RPMI7951 (cell line): ENCODE measurements around the gene XYLT1. TPM values are rescaled to one million over a fixed set of nuclear protein-coding genes. Genes with fewer than 3 reads are reported as not detected.

Experiments used
- DNase-seq: peaks from one replicate; pipeline ENCODE4 v3.0.0-alpha.2; 2012; ENCODE audit warnings: low read depth
- total RNA-seq: library from RNA; depleted of rRNA; stranded (reverse); fragments of >200 nt; shearing (Covaris generic); gene quantifications from 2 replicates; pipeline ENCODE4 v1.2.3, GENCODE V29; 2014

The XYLT1 gene
- total RNA-seq, 1 experiment from 2014 or later = 4.0 TPM

DNA sequence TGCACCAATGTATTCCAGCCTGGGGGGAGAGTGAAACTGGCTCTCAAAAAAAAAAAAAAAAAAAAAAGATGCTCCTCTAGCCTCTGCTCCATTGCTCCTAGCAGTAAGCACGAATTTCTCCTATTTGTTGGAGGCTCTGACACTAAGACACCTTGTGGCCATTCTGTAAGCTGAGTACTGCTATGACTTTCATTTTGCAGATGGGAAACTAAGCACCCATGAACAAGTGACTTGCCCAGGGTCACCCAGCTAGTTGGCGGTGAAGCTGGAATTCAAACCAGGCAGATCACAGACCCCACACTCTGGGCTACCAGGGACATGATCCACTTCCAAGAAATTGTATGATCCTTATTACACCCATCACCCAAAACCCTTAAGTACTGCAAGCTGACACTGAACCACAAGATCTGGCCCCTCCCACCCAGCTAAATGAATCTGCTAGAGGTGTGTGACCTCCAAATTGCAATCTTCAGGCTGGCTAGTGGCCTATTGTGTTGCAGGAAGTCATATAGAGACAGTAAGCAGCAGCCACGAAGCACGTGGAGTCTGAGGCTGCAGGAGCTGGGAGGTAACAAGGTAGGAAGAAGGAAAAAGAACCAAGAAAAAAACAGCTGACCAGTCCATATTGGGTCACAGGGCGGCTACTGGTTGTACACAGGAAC, 209.4 kb downstream of the XYLT1 start:
- DNase-seq = no peak

DNA sequence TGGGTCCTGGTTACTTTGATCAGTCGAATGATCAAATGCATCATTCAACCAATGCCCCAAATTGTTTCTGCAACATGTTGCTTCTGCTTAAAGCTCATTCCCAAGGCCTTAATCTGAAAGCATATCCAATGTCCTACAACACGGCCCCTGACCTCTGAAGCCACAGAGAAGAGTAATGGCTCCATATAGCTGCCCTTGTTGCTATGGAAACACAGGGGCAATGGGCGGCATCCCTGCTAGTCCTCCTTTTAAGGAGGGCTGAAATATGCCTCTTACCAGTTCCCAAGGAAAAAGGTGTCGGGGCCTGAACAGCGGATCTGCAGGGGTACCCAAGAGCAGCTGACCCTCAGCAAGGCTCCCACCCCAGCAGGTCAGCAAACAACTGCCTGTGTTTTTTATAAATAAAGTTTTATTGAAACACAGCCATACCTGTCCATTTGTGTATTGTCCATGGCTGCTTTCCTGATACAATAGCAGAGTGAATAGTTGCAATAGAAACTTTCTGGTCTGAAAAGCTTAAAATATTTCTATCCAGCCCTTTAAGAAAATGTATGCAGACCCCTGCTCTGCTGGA, 210.4 kb downstream of the XYLT1 start:
- DNase-seq = no peak

DNA sequence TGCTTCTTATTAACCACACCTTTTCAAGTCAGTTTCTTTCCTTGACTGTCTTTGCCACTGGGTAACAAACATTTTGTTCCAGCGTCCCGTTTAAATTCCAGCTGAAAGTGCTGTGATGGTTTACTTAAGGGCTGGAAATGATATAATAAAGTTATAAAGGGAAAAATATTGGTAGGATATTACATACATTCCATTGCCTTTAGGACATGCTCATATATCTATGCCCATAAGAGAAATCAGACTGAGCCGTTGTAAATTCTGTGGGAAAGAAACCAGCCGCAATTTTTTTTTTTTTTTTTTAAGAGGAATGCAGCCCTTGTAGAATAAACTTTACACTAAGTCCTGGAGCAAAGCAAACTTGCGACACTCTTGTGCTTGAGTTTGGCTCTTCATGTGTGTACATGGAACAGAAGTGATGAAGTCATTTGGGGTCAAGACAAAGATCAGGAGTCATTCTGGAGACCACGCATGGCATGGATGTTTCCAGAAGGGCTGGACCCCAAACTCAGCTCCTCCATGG, 210.9 kb downstream of the XYLT1 start:
- DNase-seq = no peak

DNA sequence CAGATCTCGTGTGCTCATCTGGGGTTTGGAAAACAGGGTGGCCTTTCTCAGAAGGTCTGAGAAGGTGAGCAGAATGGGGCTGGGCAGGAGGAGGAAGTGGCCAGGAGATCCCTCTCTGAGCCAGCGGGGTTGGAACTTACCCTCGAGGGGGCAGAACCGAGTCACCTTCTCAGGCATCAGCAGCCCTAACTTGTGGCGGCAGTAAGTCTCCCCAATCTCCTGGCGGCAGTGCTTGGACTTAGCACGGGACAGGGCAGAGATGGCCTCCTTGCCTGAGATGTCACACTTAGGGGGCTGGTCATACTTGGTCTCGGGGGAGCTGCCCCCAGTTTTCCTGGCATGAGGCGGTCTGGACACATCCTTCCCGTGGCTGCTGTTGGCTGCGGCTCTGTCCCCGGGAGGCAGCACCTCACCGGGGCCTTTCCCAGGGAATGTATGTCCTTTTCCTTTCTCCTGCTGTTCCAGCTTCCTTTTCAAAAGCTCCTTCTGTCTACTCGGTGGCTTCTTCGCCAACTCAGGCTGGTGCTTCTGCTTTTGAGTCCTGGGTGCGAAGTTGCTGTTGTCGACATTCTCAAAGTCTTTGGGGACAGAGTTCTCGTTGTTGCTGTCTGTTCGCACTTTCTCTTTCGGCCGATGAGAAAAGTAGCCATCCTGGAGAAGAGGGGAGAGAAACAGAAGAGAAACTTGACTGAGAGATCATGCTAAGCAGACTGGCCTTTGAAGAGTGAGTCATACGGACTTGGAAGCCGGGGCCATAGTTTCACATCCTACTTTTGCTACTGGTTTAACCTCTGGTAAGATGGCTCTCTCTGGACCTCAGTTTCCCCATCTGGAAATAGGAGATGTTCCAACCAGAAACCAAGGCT, 211.7 kb downstream of the XYLT1 start:
- DNase-seq = no peak

DNA sequence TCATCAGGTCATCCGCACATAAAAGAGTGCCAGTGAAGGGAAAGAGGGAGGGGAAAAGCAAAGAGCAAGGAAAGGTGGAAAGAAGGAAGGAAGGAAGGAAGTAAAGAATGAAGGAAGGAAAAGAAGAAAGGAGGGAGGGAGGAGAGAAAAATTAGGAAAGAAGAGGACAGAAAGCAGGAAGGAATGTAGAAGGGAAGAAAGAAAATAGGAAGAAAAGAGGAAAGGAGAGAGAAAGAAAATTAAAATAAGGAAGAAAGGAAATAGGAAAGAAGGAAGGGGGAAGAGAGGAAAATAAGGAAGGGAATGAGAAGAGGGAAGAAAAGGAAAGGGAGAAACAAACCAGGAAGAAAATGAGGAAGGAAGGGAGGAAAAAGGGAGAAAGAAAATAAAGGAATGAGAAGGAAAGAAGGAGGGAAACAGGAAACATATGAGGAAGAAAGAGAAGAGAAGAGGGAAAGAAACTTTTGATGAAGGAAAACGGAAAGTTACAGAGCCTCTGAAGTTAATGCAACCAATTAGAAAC, 212.6 kb downstream of the XYLT1 start:
- no peak for DNase-seq

- no peak for DNase-seq
Observed at GRCh38 chr16:17257426-17258023, 213.2 kb downstream of the XYLT1 start.

DNA sequence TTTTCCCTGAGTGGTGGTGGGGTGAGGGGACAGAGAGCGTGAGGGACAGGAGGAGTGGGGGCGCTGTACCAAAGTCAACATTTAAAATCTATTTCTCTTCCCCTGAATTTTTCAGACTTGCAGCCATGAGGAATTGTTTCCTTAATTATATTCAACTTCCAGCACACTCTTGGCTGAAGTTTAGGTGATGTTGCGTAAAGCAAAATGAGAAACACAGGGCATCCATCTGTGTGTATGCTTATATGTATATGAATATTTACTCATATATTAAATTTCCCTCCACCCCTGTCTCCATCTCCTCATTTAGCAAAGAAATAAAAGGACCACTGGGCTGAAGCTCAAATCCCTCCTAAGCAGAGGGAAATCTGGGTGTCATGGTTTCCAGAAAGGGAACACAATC, 218.1 kb downstream of the XYLT1 start:
- DNase-seq = no peak

GRCh38 chr16:17252064-17252463, 218.7 kb downstream of the XYLT1 start:
- no peak for DNase-seq

GRCh38 chr16:17251496-17251895, 219.3 kb downstream of the XYLT1 start:
- no peak for DNase-seq

GRCh38 chr16:17246974-17247732, 223.6 kb downstream of the XYLT1 start:
- DNase-seq = no peak

- no peak for DNase-seq
Observed at GRCh38 chr16:17246268-17246885, 224.4 kb downstream of the XYLT1 start.

GRCh38 chr16:17245776-17246175, 225.0 kb downstream of the XYLT1 start:
- DNase-seq = no peak

- no peak for DNase-seq
Observed at GRCh38 chr16:17244872-17245551, 225.7 kb downstream of the XYLT1 start.

GRCh38 chr16:17241264-17241835, 229.4 kb downstream of the XYLT1 start:
- DNase-seq = no peak

DNA sequence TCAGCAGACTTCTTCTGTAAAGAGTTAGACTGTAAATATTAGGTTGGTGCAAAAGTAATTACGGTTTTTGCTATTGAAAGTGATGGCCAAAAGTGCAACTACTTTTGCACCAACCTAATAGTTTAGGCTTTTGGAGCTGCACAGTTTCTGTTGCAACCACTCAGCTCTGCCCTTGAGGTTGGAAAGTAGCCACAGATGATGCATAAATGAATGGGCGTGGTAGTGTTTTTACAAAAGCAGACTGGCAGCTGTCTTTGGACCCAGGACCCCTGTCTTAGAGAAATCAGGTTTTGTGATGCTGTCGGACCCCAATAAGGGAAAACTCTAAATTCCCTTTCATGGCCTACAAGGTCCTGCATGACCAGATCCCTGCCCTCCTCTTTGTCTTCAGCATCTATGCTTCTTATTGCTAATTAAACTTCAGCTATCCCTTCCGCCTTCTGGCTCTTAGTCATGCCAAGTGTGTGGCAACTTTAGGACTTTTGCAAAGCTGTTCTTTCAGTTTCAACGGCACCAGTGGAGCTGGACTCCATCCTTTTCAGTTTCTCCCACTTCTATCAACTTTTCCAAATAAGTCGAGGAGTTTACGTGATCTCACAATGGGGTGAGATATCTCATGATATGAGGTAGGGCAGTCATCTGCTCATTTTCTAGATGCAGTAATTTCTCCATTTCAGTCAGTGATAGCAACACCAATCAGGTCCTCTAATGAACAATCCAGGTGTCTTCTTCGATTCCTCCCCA, 232.3 kb downstream of the XYLT1 start:
- DNase-seq = no peak

GRCh38 chr16:17237350-17237944, 233.3 kb downstream of the XYLT1 start:
- DNase-seq = no peak

DNA sequence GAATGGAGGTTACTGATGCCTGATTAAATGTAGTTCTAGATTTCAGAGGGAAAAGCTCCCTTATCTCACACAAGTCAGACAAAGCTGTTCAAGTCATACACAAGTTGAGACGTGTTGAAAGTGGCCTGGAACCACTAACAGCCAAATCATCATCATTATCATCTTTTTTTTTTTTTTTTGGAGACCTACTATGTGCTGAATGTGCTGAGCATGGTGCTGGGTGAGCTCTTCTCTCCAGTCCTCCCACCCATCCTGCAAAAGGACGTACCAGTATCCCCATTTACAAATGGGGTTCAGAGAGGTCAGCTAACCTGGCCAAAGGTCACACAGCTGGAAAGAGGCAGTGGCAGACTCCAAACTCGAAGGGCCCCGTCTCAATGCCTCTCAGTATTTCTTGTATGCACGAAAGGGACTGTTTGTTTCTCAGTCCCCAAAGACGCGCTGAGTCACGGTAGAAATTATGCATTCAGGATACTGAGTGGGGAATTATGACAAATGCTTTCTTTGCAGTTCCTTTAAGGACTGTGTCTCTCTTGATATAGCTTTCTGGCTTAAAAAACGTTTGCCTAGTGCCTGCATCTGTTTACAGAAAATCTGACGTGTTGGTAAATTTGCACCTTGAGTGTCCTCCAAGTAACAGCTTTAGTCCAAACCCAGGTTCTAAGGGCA, 235.5 kb downstream of the XYLT1 start:
- DNase-seq = peak; percentile 8
